ENCODE data around the gene MAFB. TPM values are rescaled to one million over a fixed set of nuclear protein-coding genes. Genes with fewer than 3 reads are reported as not detected.

MAFB gene
- total RNA-seq, 4 donors from 2014 or later, result 17.0 to 66.9 (median 28.7) TPM

DNA sequence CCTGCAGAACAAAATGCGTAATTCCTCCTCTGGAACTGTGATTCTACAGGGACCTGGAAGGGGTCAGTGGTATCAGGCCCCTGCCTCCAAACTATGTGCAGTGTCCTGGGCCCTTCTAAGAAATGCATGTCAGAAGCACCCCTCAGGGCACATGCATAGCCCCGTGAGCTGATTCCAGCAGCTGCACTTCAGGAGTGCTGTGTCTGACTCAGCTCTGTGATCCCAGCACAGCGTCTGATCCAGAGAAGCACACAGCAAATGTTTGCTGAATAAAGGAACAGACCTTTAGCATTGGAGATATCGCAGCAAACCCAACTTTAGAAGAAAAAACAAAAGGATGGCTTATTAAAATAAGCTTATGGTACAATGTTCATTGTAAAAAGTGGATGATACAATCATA is 15.8 kb upstream of the MAFB start:
- H3K4me3 ChIP-seq, result no peak overlapping the region
- no peaks in the 10 kb centered on the region for H3K36me3 ChIP-seq
- H3K9me3 ChIP-seq, result no peaks in the 10 kb centered on the region
- WGBS, 2 donors (ENCODE audit: low coverage in 1 of 2), result 33 to 67% methylated on average over 1 to 4 of the region's 4 CpGs
- peaks cover 6% of the 10 kb centered on the region for H3K27me3 ChIP-seq
- no peak overlapping the region for H3K27ac ChIP-seq
- ATAC-seq, result no peak
- TF ChIP-seq, protein P1, sequence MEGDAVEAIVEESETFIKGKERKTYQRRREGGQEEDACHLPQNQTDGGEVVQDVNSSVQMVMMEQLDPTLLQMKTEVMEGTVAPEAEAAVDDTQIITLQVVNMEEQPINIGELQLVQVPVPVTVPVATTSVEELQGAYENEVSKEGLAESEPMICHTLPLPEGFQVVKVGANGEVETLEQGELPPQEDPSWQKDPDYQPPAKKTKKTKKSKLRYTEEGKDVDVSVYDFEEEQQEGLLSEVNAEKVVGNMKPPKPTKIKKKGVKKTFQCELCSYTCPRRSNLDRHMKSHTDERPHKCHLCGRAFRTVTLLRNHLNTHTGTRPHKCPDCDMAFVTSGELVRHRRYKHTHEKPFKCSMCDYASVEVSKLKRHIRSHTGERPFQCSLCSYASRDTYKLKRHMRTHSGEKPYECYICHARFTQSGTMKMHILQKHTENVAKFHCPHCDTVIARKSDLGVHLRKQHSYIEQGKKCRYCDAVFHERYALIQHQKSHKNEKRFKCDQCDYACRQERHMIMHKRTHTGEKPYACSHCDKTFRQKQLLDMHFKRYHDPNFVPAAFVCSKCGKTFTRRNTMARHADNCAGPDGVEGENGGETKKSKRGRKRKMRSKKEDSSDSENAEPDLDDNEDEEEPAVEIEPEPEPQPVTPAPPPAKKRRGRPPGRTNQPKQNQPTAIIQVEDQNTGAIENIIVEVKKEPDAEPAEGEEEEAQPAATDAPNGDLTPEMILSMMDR (IDR thresholded peaks at IDR 0.05), result no peak
- TF ChIP-seq POLR2A (IDR thresholded peaks at IDR 0.05) (no peak), EP300 (IDR thresholded peaks at IDR 0.05) (no peak), POLR2AphosphoS5 (IDR thresholded peaks at IDR 0.05) (no peak)
- H3K4me1 ChIP-seq, result no peaks in the 10 kb centered on the region

DNA sequence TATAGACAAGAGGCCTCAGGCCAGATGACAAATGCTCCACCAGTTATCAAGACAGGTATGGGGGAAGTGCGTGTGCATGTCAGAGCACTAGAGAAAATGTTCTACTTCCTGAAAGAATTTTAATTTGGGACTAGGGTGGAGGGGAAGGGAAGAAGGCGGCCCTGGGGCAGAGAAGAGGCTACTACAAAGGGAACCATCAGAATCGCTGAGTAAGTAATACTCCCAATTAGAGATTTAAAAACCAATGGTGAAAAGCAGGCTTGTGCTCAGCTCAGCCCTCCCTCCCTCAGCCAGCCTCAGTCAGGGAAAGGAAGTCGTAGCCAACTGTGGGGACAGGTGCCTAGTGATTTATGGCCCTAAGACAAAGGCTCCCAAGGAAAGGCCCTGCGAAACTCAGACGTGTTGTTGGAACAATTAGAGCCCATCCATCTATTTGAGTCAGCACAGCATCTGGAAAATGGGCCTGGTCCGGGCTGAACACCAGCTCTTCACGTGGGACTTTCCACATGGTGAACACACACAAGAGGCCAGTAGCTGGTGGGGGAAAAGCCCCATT is 15.0 kb upstream of the MAFB start:
- TF ChIP-seq, protein P1 (IDR thresholded peaks at IDR 0.05), result no peak
- TF ChIP-seq EP300 (IDR thresholded peaks at IDR 0.05) (no peak), POLR2A (IDR thresholded peaks at IDR 0.05) (no peak), POLR2AphosphoS5 (IDR thresholded peaks at IDR 0.05) (no peak)
- 60 to 61% methylated on average over 3 to 6 of the region's 8 CpGs for WGBS, 2 donors (ENCODE audit: low coverage in 1 of 2)
- Histone ChIP-seq H3K9me3 (no peaks in the 10 kb centered on the region), H3K36me3 (no peaks in the 10 kb centered on the region), H3K27me3 (peaks cover 7% of the 10 kb centered on the region), H3K27ac (no peak overlapping the region), H3K4me3 (no peak overlapping the region), H3K4me1 (no peaks in the 10 kb centered on the region)
- ATAC-seq, result no peak

GRCh38 chr20:40702504-40702903 is 13.5 kb upstream of the MAFB start:
- H3K9me3 ChIP-seq, result no peaks in the 10 kb centered on the region
- H3K4me3 ChIP-seq, result no peak overlapping the region
- H3K36me3 ChIP-seq, result no peaks in the 10 kb centered on the region
- H3K27me3 ChIP-seq, result peaks cover 19% of the 10 kb centered on the region
- H3K4me1 ChIP-seq, result no peaks in the 10 kb centered on the region
- 74 to 80% methylated on average over 1 to 4 of the region's 4 CpGs for WGBS, 2 donors (ENCODE audit: low coverage in 1 of 2)
- H3K27ac ChIP-seq, result no peak overlapping the region
- no peak for ATAC-seq
- no peak for TF ChIP-seq POLR2AphosphoS5 (IDR thresholded peaks at IDR 0.05)
- TF ChIP-seq EP300 (IDR thresholded peaks at IDR 0.05), result no peak
- TF ChIP-seq, protein P1 (IDR thresholded peaks at IDR 0.05), result no peak
- TF ChIP-seq POLR2A (IDR thresholded peaks at IDR 0.05), result no peak

- H3K27ac ChIP-seq, result no peak overlapping the region
- no peaks in the 10 kb centered on the region for H3K4me1 ChIP-seq
- TF ChIP-seq, protein P1 (IDR thresholded peaks at IDR 0.05), result no peak
- TF ChIP-seq EP300 (IDR thresholded peaks at IDR 0.05), result no peak
- TF ChIP-seq POLR2AphosphoS5 (IDR thresholded peaks at IDR 0.05), result no peak
- no peak for TF ChIP-seq POLR2A (IDR thresholded peaks at IDR 0.05)
- peaks cover 49% of the 10 kb centered on the region for H3K27me3 ChIP-seq
- no peak overlapping the region for H3K4me3 ChIP-seq
- H3K9me3 ChIP-seq, result no peaks in the 10 kb centered on the region
- ATAC-seq, result no peak
- H3K36me3 ChIP-seq, result no peaks in the 10 kb centered on the region
Observed at GRCh38 chr20:40698744-40699143, 9.7 kb upstream of the MAFB start.

DNA sequence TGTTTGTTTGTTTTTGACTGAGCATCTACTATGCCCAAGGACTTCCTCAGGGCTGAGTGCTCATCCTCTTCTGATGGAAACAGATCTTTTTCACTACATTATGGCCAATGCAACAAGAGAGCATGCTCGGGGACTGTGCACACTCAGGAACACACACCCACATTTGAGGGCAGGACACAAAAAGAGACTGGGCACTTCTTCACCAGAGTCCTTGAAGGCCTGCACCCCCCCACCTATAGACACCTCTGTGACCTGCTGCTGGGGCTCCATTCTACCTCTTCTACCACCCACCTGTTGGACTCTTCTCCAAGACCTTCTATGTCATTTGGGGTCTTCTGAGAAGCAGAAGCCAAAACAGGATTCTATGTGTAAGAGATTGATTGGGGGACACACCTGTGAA is 9.2 kb upstream of the MAFB start:
- no peaks in the 10 kb centered on the region for H3K36me3 ChIP-seq
- H3K4me3 ChIP-seq, result no peak overlapping the region
- no peaks in the 10 kb centered on the region for H3K9me3 ChIP-seq
- WGBS, 2 donors (ENCODE audit: low coverage in 1 of 2), result 100% methylated on average over 1 of the region's 1 CpG; no CpG with 5 or more reads in 1 of the 2 donors
- no peaks in the 10 kb centered on the region for H3K4me1 ChIP-seq
- TF ChIP-seq, protein P1 (IDR thresholded peaks at IDR 0.05), result no peak
- TF ChIP-seq POLR2AphosphoS5 (IDR thresholded peaks at IDR 0.05) (no peak), EP300 (IDR thresholded peaks at IDR 0.05) (no peak), POLR2A (IDR thresholded peaks at IDR 0.05) (no peak)
- H3K27me3 ChIP-seq, result peaks cover 53% of the 10 kb centered on the region
- no peak for ATAC-seq
- H3K27ac ChIP-seq, result no peak overlapping the region
